SKM-1 treated with dmso at 0.1 percent for 144 hours (cell line): ENCODE measurements around the gene COP1.
"Not testable (repeated sequence)": the region's sequence is repeated elsewhere in the genome, so short reads cannot be mapped to it uniquely, and the experiment has no call there.

Experiments used
- DNase-seq: peaks from one replicate; lab custom pipeline; 2025; ENCODE audit not compliant: unreplicated experiment; lab: John Stamatoyannopoulos, UW

The COP1 gene

DNA sequence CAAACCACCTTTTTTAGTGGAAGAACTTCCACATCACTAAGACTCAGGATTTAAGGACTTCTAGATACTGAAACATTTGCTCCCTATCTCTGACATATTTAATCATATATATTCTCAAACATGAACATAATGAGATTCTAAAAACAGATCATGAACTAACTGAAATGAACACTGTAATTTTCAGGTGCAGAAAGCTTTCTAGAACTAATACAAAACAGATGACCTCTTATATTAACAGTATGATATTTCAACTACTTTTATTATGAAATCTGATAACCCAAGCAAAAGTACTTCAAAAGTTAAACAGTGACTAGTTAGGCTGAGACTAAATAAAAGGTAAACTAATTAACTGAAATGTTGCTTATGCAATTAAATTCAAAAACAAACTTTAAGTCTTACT, 157.5 kb downstream of the COP1 start:
- no peak for DNase-seq

DNA sequence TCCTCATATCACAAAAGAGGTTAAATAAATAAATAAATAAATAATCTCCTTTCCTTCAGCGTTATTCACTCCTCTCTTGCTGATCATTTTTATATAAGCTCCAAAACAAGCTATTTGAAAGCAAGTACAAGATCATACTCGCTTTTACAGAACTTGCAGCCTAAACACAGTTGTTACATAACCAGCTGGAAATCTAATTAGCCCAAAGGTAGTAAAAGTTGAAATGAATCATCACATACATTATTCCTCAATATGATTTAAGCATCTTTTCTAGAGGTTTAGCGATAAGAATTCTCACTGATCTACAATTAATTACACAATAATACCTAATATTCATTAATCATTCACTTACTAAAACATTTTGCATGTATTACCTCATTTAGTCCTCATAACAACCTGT, 160.2 kb downstream of the COP1 start:
- no peak for DNase-seq

DNA sequence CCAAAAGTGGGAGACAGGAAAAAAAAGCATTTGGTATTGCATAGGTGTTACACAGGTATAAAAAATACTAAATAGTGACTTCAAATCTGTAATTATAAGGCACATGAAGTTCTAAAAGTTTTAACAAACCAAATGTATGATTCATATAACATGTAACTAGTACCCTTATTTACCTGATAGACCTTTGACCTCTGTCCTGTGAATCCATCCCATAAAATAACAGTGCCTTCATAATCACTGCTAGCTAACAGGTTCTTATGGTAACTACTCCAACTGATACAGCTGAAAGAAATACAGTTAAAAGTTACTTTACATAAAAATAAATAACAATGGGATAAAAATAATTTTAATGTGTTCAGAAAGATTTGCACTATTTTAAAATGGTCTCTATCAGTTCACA, 163.5 kb downstream of the COP1 start:
- no peak for DNase-seq

DNA sequence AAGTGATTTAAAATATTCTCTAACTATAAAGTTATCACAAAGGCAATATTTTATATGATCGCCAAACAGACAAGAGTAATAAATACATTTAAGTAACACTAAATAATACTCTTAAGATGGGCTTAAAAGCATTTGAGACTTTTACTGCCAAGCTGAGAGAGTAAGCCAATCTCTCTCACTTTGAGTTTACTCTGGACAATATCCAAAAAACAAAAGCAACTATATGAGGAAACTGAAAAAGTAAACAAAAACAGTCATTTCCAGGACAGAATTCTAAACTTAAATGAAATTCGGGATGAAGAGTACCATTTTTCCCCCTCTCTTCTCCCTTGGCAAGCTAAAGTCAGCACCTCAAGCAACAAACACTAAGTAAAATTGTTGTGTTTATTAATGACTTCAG, 173.2 kb downstream of the COP1 start:
- DNase-seq: no peak

DNA sequence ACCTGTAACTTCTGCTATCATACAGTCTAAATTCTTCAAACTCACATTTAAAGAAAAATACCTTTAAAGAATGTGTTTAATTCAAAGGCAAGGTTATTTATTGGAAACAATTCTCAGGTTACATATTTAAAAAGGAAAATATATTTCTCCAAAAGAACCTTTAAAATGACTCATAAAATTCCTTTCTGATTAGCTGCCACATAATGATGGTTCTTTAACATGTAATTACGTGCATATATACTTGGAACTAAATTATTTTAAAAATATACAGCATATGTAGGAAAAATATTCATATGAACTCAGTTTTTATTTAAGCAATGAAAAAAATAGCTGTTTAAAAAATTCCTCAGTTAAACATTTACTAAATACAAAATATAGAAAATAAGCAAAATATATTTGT, 173.6 kb downstream of the COP1 start:
- no peak for DNase-seq

DNA sequence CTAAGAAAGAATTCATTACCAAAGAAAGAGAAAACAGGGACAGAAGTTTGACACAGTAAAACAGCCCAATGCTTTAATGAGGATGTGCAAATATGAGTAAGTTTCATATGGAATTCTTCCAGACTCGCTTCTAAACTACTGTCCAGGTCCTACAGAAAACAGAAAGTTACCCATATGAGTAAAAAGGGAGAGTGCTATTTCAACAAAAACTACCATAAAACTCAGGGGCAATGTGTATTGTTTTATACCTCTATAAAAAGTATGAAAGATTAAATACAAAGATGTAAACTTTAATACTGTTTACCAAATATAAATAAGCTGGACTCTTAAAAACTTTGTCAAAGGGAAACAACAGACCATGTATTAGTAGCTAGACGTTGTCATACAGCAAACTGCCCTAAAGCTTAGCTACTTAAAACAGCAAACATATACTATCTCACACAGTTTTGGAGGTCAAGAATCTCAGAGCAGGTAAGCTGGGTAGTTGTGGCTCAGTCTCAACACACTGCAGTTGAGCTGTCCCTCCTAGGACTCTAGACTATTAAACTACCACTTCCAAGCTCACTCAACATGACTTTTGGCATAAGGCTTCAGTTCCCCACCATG, 174.9 kb downstream of the COP1 start:
- no peak for DNase-seq

DNA sequence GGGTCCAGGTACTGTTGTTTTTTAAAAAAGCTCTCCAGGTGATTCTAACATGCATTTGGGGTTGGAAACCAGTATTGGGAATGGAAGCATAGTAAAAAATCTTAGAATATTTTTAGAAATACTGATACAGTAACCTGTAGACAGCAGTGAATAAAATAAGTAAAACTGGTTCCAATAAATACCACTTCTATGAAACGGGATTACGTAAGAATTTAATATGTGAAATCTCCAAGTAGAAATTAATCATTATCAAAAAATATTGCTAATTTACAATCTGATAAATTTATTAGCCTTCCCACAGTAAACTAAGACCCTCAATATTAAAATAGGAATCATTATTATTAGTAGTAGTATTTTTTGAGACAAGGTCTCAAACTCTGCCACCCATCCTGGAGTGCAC, 177.5 kb downstream of the COP1 start:
- DNase-seq: no peak

DNA sequence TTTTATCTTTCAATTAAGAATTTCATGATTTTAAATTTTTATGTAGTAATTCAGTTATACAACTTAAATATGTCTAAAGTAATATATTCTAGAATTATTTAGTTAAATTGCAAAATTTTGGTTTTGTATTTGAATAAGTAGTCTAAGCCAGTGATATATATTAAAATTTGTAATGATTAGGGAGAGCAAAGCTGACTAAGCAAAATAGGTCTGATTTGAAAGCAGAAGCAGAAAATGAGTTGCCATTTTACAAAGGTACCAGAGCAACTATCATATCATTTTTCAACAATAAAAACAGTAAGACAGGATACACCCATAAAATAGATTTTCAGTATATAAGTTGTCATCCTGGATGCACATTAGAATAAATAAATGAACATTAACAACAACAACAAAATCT, 177.9 kb downstream of the COP1 start:
- no peak for DNase-seq

DNA sequence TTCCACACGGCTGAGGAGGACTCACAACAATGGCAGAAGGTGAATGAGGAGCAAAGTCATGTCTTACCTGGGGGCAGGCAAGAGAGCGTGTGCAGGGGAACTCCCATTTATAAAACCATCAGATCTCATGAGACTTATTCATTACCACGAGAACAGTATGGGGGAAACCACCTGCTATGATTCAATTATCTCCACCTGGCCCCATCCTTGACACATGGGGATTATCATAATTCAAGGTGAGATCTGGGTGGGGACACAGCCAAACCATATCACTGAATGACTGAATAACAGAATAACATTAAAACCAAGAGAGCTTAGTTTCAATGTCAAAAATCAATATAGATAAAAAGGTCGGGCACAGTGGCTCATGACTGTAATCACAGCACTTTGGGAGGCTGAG, 179.2 kb downstream of the COP1 start:
- not testable (repeated sequence) for DNase-seq

DNA sequence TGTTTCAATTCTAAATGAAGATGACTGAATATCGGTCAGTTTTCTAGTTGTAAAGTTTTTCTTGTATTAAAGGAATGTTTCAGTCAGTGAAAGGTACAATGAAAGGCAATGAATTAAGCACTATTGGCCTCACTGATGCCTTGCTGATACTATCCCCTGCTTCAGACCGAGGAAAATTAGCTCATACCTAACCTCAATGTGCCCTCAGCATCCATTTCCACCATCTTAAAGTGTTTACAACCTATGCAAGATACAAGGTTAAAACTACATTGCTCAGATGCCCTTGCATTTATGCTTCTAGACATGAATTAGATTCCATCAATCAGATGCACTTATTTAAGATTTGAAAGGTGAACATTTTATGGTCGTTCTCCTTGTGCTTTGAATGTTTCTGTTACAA, 184.5 kb downstream of the COP1 start:
- DNase-seq: no peak

DNA sequence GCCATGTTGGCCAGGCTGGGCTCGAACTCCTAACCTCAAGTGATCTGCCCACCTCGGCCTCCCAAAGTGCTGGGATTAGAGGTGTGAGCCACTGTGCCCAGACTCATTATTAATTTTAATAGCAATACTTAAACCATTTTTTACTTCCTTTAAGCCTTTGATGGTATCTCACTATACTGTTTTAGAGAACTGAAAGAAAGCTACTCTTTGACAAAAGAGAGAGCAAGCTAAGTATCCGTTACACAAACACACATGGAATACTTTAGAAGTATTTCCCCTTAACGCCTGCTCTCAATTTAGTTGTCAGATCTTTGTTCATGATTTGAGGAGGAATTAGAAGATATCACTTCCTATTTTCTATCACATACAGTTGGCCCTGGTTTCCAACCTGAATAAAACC, 189.4 kb downstream of the COP1 start:
- DNase-seq: no peak

DNA sequence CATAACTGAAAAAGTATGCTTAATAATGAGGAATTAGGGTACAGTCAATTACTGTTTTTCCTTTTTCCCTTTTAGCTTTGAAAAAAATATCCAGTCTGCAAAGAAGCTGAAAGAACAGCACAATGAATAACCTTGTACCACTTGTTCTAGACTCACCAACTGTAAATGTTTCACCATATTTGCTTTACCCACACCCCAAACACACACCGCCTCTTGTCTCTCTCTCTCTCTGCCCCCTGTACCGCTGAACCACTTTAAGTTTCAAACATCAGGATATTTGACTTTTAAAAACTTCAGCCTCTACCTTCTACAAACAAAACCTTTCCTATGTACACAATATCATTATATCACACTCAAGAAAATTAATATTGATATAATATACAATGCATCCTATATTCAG, 197.1 kb downstream of the COP1 start:
- DNase-seq: no peak

DNA sequence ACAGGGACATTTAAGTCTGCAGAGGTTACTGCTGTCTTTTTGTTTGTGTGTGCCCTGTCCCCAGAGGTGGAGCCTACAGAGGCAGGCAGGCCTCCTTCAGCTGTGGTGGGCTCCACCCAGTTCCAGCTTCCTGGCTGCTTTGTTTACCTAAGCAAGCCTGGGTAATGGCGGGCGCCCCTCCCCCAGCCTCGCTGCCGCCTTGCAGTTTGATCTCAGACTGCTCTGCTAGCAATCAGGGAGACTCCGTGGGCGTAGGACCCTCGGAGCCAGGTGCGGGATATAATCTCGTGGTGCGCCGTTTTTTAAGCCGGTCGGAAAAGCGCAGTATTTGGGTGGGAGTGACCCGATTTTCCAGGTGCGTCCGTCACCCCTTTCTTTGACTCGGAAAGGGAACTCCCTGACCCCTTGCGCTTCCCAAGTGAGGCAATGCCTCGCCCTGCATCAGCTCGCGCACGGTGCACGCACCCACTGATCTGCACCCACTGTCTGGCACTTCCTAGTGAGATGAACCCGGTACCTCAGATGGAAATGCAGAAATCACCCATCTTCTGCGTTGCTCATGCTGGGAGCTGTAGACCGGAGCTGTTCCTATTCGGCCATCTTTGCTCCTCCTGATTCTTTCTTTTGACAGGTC, 199.2 kb downstream of the COP1 start:
- not testable (repeated sequence) for DNase-seq

DNA sequence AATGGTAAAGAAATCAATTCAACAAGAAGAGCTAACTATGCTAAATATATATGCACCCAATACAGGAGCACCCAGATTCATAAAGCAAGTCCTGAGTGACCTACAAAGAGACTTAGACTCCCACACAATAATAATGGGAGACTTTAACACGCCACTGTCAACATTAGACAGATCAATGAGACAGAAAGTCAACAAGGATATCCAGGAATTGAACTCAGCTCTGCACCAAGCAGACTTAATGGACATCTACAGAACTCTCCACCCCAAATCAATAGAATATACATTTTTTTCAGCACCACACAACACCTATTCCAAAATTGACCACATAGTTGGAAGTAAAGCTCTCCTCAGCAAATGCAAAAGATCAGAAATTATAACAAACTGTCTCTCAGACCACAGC, 212.4 kb downstream of the COP1 start:
- DNase-seq: not testable (repeated sequence)

DNA sequence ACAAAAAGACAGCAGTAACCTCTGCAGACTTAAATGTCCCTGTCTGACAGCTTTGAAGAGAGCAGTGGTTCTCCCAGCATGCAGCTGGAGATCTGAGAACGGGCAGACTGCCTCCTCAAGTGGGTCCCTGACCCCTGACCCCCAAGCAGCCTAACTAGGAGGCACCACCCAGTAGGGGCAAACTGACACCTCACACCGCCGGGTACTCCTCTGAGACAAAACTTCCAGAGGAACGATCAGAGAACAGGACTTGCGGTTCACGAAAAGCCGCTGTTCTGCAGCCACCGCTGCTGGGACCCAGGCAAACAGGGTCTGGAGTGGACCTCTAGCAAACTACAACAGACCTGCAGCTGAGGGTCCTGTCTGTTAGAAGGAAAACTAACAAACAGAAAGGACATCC, 214.3 kb downstream of the COP1 start:
- DNase-seq: not testable (repeated sequence)

DNA sequence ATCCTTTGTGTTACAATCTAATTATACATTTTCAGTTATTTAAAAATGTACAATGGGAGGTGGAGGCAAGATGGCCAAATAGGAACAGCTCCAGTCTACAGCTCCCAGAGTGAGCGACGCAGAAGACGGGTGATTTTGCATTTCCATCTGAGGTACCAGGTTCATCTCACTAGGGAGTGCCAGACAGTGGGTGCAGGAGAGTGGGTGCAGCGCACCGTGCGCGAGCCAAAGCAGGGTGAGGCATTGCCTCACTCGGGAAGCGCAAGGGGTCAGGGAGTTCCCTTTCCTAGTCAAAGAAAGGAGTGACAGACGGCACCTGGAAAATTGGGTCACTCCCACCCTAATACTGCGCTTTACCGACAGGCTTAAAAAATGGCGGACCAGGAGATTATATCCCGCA, 214.9 kb downstream of the COP1 start:
- not testable (repeated sequence) for DNase-seq

DNA sequence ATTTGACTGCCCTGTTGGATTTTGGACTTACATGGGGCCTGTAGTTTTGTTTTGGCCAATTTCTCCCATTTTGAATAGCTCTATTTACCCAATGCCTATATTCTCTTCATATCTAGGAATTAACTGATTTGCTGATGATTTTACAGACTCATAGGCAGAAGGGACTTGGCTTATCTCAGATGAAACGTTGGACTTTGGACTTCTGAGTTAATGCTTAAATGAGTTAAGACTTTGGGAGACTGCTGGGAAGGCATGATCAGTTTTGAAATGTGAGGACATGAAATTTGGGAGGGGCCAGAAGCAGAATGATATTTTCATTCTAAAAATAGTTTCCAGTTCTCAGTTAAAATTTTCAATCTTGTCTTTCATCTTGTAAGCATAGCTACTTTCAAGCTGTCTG, 222.3 kb downstream of the COP1 start:
- DNase-seq: no peak

DNA sequence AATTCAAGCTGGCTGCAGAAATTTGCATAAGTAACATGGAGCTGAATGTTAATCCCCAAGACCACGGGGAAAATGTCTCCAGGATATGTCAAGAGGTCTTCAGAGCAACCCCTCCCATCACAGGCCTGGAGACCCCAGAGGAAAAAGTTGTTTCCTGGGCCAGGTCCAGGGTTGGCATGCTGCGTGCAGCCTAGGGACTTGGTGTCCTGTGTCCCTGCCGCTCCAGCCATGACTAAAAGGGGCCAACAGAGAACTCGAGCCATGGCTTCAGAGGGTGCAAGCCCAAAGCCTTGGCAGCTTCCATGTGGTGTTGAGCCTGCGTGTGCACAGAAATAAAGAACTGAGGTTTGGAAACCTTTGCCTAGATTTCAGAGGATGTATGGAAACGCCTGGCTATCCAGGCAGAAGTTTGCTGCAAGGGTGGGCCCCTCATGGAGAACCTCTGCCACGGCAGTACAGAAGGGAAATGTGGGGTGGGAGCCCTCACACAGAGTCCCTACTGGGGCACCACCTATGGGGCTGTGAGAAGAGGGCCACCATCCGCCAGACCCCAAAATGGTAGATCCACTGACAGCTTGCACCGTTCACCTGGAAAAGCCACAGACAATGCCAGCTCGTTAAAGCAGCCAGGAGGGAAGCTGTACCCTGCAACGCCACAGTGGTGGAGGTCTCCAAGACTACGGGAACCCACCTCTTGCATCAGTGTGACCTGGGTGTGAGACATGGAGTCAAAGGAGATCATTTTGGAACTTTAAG, 222.9 kb downstream of the COP1 start:
- DNase-seq: no peak

DNA sequence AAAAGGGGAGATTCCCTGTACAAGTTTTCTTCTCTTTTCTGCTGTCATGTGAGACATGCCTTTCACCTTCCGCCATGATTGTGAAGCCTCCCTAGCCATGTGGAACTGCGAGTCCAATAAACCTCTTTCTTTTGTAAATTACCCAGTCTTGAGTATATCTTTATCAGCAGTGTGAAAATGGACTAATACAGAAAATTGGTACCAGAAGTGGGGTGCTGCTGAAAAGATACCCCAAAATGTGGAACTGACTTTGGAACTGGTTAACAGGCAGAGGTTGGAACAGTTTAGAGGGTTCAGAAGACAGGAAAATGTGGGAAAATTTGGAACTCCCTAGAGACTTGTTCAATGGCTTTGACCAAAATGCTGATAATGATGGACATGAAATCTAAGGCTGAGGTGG, 223.7 kb downstream of the COP1 start:
- not testable (repeated sequence) for DNase-seq

DNA sequence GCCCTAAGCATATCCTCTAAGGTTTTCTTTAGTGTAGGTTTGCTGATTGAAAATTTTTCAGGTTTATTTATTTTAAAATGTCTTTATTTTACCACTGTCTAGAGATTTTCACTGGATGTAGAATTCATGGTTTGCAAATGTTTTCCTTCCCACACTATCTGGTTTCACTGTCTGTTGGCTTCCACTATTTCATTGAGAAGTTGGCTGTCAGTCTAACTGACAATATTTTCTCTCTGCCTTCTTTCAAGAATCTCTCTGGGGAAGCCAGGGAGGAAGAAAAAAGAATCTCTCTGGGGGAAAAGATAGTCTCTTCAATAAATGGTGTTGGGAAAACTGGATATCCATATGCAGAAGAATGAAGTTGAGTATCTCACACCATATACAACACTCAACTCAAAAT, 226.0 kb downstream of the COP1 start:
- no peak for DNase-seq

DNA sequence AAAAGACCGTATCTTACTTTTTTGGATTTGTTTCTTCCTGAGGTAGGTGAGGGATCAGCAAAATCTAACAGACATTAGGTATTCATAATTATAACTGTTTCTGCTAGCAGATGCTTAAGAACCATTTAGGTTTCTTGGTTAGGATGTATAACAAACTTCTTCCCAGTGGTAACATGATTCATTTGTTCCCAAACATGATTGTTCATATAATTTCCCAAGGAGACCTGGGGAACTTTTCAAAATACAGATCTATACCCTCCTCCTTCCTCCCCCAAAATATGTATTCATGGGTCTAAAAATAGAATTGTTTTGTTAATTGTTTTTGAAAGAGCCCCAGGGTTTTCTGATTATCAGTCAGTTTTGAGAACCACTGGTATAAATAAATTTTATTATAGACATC, 228.2 kb downstream of the COP1 start:
- no peak for DNase-seq

DNA sequence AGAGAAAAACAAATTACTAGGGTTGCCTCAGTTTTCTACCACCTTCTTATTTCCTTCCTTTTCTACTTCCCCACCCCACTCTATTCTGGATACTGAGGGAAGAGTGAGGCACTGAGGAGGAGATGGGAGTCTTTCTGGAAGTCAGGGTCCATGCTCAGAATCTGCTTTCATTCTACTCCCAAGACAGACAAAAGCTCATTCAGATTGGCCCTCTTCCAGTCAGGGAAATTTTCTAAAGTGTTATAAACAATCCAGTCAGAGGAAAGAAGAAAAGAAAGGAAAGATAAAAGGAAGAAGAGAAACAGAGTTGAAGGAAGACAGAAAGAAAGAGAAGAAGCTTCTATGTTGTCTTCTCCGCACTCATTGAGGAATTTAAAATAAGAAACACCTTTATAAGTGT, 228.6 kb downstream of the COP1 start:
- no peak for DNase-seq
